Right cardiac atrium (tissue), 5 donors: Measurements from ENCODE around the gene PSKH1. TPM values are rescaled to one million over a fixed set of nuclear protein-coding genes. Genes with fewer than 3 reads are reported as not detected.
A peak's percentile ranks its signal among the peaks of the same experiment; 100 is the strongest.

Experiments
- ATAC-seq, 2 donors: fragments of 200-7000 bp; cut with Tn5 transposase; one replicate each; pipeline versions ENCODE4 v1.8.0 to v1.9.1; 2020; ENCODE audit warnings: moderate library complexity in 2 of 2, mild to moderate bottlenecking in 1 of 2
- DNase-seq, 3 donors: peaks; one replicate each; pipeline ENCODE4 v3.0.0-alpha.2; 2020
- H3K27ac ChIP-seq: one replicate; pipeline ENCODE4 v1.5.1; 2013; ENCODE audit warnings: mild to moderate bottlenecking, low read length, control low read depth, moderate library complexity
- H3K27me3 ChIP-seq: one replicate; pipeline ENCODE4 v1.6.1; 2013; ENCODE audit not compliant: control insufficient read depth, insufficient read depth
- H3K4me1 ChIP-seq: one replicate; pipeline ENCODE4 v1.6.1; 2013; ENCODE audit warnings: low read length; ENCODE audit not compliant: control insufficient read depth, insufficient read depth
- H3K4me3 ChIP-seq: one replicate; pipeline ENCODE4 v1.5.1; 2013; ENCODE audit warnings: low read length, control low read depth
- H3K9me3 ChIP-seq: one replicate; pipeline ENCODE4 v1.6.1; 2013; ENCODE audit warnings: low read length; ENCODE audit not compliant: control insufficient read depth
- WGBS: extraction: QIAGEN DNeasy Blood & Tissue Kit; methylation state at CpG from one replicate; pipeline ENCODE4 v1.1.7; 2013; 5-methylcytosine and 5-hydroxymethylcytosine counted together
- intact Hi-C, 4 donors: fragments of 100-400 bp; cut with DNase I; formaldehyde crosslinking; loops; one replicate each; pipeline versions ENCODE4 v1.11.0 to v1.14.0; 2022 to 2023
- polyA plus RNA-seq: library from polyadenylated mRNA; stranded (reverse); fragments of 200-250 nt; gene quantifications from one replicate; pipeline ENCODE4 v1.2.3, GENCODE V29; 2013
- total RNA-seq, 4 donors: library from RNA; stranded (reverse); fragmentation: NEBNext Ultra II Directional; extraction: Animal tissue kit (Norgen Biotek cat#: 25700); gene quantifications; one replicate each; pipeline ENCODE4 v1.2.1, GENCODE V29; 2021
- donor health status: healthy with polysubstance abuse.
- donor health status: DM: no; HTN: yes; CAD: no.
- donor health status: DM: no; HTN: no; CAD: no.
- donor health status: DM: no; HTN: yes; CAD: no; lungs with severe emphysema.
- donor health status: DM: yes; HTN: yes; CAD: no.

PSKH1 gene
- total and polyA plus RNA-seq, 5 donors, result 23.8 to 31.1 (median 26.8) TPM

DNA sequence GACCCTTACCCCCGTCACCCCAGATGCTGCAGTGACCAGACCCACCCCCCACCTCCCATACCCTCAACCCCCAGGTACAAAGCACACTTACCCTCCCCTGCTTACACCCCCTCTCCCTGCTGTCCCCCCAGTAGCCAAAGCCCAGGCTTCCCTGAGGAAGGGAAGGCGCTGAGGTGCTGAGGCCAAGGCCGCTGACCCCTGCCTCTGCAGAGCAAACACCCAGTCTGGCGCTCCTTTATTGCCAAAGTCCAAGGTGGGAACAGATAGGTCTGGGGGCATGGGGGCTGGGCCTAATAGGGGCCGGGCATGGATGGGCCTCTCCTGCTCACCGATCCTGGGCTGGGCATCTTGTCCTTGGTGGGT is 50.2 kb downstream of the PSKH1 start:
- no peaks in the 10 kb centered on the region for H3K4me1 ChIP-seq
- DNase-seq (no peak), ATAC-seq (no peak)
- H3K27ac ChIP-seq, result peak overlapping the region; percentile 17
- H3K27me3 ChIP-seq, result no peaks in the 10 kb centered on the region
- no peaks in the 10 kb centered on the region for H3K9me3 ChIP-seq
- intact Hi-C loops, result no loop called here
- H3K4me3 ChIP-seq, result no peak overlapping the region
- 81% methylated on average over 6 of the region's 6 CpGs for WGBS

DNA sequence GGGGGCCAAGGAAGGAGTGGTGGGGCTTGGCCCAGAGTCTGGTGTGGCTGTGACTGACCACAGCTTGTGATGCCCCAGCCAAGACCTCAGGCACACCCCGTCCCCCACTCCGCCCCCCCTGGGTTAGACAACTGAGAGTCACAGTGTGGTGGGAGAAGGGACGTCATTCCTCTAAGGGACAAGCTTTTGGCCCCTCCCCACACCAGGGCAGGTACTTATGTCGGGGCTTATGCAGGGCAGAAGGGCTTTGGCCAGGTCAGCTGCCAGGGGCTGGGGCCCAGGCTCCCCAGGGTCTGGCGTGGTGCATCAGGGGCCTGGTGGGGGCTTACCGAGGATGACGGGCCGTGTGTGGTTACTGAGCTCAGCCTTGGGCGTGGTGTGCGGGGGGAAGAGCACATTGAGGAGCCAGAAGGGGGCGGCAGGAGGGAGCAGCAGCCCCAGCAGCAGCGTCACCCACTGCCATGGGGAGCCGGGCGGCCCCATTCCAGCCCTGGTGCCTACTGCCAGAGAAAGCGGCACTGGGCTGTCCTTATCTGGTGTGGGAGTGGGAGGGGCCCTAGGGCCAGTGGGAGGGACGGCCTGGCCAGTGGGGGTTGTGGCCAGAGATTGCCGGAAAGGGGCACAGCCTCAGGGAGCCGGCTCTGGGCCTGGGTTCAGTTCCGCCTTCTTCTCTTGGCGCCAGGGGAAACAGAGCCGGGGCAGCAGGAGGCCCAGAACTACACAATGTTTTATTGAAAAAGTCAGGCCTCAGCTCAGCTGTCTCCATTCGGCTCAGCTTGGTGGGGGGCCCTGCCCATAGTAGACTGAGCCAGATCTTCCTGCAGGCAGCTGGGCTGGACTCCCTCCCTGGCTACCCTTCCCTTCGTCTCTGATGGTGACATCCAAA is 50.8 kb downstream of the PSKH1 start, which contains the start of gene LCAT:
LCAT (minus strand) TSS at position 502 of the 886 bp plus-strand sequence; CDS start at position 483, 19 bp downstream.
- intact Hi-C loops, result no loop called here
- H3K27me3 ChIP-seq, result no peaks in the 10 kb centered on the region
- ATAC-seq (peak; percentile 71 to 82), DNase-seq (peak; percentile 87 to 94 (median 93))
- peak within 1 kb of the TSS; percentile 17 for H3K27ac ChIP-seq
- 49% methylated on average over 23 of the region's 23 CpGs for WGBS
- H3K4me3 ChIP-seq, result no peak within 1 kb of the TSS
- H3K9me3 ChIP-seq, result no peaks in the 10 kb centered on the region
- no peaks in the 10 kb centered on the region for H3K4me1 ChIP-seq

GRCh38 chr16:67944690-67945391 is 51.8 kb downstream of the PSKH1 start:
- peak overlapping the region; percentile 2 for H3K27ac ChIP-seq
- H3K9me3 ChIP-seq, result no peaks in the 10 kb centered on the region
- no peak for ATAC-seq
- 86% methylated on average over 24 of the region's 24 CpGs for WGBS
- intact Hi-C loops, result no loop called here
- no peaks in the 10 kb centered on the region for H3K27me3 ChIP-seq
- H3K4me1 ChIP-seq, result no peaks in the 10 kb centered on the region
- DNase-seq, result peak in 2 of 3 donors; percentile 62 to 66
- H3K4me3 ChIP-seq, result no peak overlapping the region

DNA sequence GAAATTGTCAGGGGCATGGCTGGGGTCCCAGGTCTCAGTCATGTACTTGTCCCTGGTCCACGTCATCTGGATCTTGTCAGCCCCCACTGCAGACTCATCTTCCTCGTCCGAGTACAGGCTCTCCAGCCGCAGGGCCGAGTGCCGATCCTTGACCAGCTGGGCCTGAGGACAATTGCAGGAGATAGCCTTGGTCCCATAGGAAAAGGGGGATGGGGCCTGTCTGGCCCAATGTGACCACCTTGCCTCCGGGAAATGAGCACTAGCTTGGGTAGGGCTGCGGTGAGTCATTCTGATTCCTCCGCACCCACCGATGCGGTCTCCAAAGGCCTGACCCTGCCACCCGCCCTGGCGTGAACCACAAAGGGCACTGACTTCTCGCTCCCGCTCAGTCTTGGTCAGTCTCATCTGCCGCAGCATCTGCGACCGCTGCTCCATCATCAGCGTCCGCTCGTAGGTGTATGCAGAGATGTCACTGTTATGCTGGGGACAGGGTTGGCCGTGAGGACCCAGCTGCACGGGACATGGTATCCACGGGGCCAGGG is 52.4 kb downstream of the PSKH1 start:
- ATAC-seq (no peak), DNase-seq (peak in 2 of 3 donors; percentile 54 to 61)
- H3K4me1 ChIP-seq, result no peaks in the 10 kb centered on the region
- H3K27me3 ChIP-seq, result no peaks in the 10 kb centered on the region
- H3K4me3 ChIP-seq, result no peak overlapping the region
- no peaks in the 10 kb centered on the region for H3K9me3 ChIP-seq
- H3K27ac ChIP-seq, result no peak overlapping the region
- WGBS, result 78% methylated on average over 24 of the region's 24 CpGs
- intact Hi-C loops, result no loop called here

- intact Hi-C loops, result no loop called here
- H3K9me3 ChIP-seq, result no peaks in the 10 kb centered on the region
- H3K4me1 ChIP-seq, result no peaks in the 10 kb centered on the region
- H3K27ac ChIP-seq, result no peak overlapping the region
- 93% methylated on average over 20 of the region's 20 CpGs for WGBS
- no peak overlapping the region for H3K4me3 ChIP-seq
- DNase-seq (peak in 1 of 3 donors; percentile 65), ATAC-seq (no peak)
- H3K27me3 ChIP-seq, result no peaks in the 10 kb centered on the region
Observed at GRCh38 chr16:67946128-67946569, 53.1 kb downstream of the PSKH1 start.

DNA sequence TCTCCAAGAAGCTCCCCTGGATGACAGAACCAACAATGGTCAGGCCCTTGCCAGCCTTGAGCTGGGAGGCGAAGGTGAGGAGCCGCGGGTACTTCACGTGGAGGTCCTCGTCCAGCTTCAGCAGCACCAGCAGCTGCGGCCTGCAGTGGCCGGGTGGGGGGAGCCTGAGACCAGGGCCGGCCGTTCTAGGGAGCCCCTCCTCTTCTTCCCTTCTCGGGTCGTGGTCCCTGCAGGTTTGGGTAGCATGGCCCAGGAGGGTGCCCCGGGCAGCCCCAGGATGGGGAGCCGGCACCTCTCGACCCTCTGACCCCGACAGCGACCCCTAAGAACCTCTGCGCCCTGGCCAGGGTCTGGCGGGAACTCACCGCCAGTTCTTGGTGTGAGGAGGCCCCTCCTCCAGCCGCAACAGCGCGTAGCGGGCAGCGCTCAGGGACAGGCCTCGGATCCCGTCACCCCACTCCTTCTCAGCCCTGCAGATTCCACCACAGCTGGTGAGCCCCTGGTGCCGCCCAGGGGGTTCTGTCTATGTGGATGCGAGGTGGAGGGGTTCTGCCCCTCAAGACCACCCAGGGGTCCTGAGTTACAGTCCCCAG is 54.0 kb downstream of the PSKH1 start:
- no peaks in the 10 kb centered on the region for H3K9me3 ChIP-seq
- H3K4me1 ChIP-seq, result peaks cover 4% of the 10 kb centered on the region
- H3K27me3 ChIP-seq, result no peaks in the 10 kb centered on the region
- no peak for ATAC-seq
- WGBS, result 92% methylated on average over 28 of the region's 28 CpGs
- DNase-seq, result peak in 2 of 3 donors; percentile 58 to 65
- intact Hi-C loops, result no loop called here
- no peak overlapping the region for H3K27ac ChIP-seq
- H3K4me3 ChIP-seq, result no peak overlapping the region

- H3K27ac ChIP-seq, result no peak overlapping the region
- peaks cover 4% of the 10 kb centered on the region for H3K4me1 ChIP-seq
- ATAC-seq (no peak), DNase-seq (peak in 2 of 3 donors; percentile 37 to 40)
- no peak overlapping the region for H3K4me3 ChIP-seq
- 96% methylated on average over 15 of the region's 15 CpGs for WGBS
- intact Hi-C loops, result no loop called here
- H3K9me3 ChIP-seq, result no peaks in the 10 kb centered on the region
- no peaks in the 10 kb centered on the region for H3K27me3 ChIP-seq
Observed at GRCh38 chr16:67948015-67948414, 55.0 kb downstream of the PSKH1 start.

GRCh38 chr16:67949645-67950044 is 56.6 kb downstream of the PSKH1 start:
- no peak for ATAC-seq
- Histone ChIP-seq H3K4me3 (no peak overlapping the region), H3K27me3 (no peaks in the 10 kb centered on the region), H3K27ac (no peak overlapping the region), H3K9me3 (no peaks in the 10 kb centered on the region), H3K4me1 (peaks cover 4% of the 10 kb centered on the region)
- peak in 1 of 3 donors; percentile 65 for DNase-seq
- intact Hi-C loops, result no loop called here
- whole genome bisulfite sequencing, result 89% methylated on average over 11 of the region's 11 CpGs

GRCh38 chr16:67950335-67950843 is 57.3 kb downstream of the PSKH1 start:
- no peak for ATAC-seq
- H3K27ac ChIP-seq, result no peak overlapping the region
- peak in 1 of 3 donors; percentile 57 for DNase-seq

GRCh38 chr16:67951485-67951884 is 58.4 kb downstream of the PSKH1 start:
- Histone ChIP-seq H3K4me1 (peaks cover 4% of the 10 kb centered on the region), H3K4me3 (no peak overlapping the region), H3K27ac (no peak overlapping the region), H3K9me3 (no peaks in the 10 kb centered on the region), H3K27me3 (no peaks in the 10 kb centered on the region)
- 32% methylated on average over 12 of the region's 12 CpGs for WGBS
- peak; percentile 47 to 66 for ATAC-seq
- intact Hi-C loops, result no loop called here
- DNase-seq, result peak; percentile 67 to 92 (median 88)

More at GRCh38 chr16:67950335-67950843, 57.3 kb downstream of the PSKH1 start:
- intact Hi-C loops, result no loop called here
- no peaks in the 10 kb centered on the region for H3K27me3 ChIP-seq
- no peak overlapping the region for H3K4me3 ChIP-seq
- 84% methylated on average over 16 of the region's 16 CpGs for WGBS
- H3K9me3 ChIP-seq, result no peaks in the 10 kb centered on the region
- H3K4me1 ChIP-seq, result peaks cover 4% of the 10 kb centered on the region
